ENCODE measurements around the gene CPTP. TPM values are rescaled to one million over a fixed set of nuclear protein-coding genes. Genes with fewer than 3 reads are reported as not detected.

Gene CPTP
- total RNA-seq, 1 experiment from 2014 or later: 14.0 TPM

- H4K5ac ChIP-seq (ENCODE audit: insufficient read length, low read depth, low read length): no peak overlapping the region
- no peaks in the 10 kb centered on the region for H3K27me3 ChIP-seq (ENCODE audit: insufficient read depth, low read length)
- H3K18ac ChIP-seq (ENCODE audit: insufficient read length, low read depth, low read length): no peak overlapping the region
- H3K36me3 Mint-ChIP-seq (ENCODE audit: insufficient read depth in 1 of 3, low read depth in 3 of 3): no peaks in the 10 kb centered on the region
- no peak overlapping the region for H2BK15ac ChIP-seq (ENCODE audit: low read depth, low read length)
- H3T11ph ChIP-seq (ENCODE audit: low read length): no peak overlapping the region
- H3K4me1 Mint-ChIP-seq: peaks cover 0 to 7% of the 10 kb centered on the region in 2 experiments; a peak in 1 of 4 replicates
- no peak overlapping the region for H2BK20ac ChIP-seq (ENCODE audit: low read depth, low read length, poor library complexity, severe bottlenecking)
- H3K4me2 ChIP-seq (ENCODE audit: insufficient read depth, insufficient read length, low read length): no peak overlapping the region
- no peak overlapping the region for H2BK12ac ChIP-seq (ENCODE audit: insufficient read length, low read depth, low read length)
- no peaks in the 10 kb centered on the region for H3K79me2 ChIP-seq (ENCODE audit: insufficient read depth, low read length)
- no peaks in the 10 kb centered on the region for H4K20me1 ChIP-seq (ENCODE audit: control insufficient read depth, insufficient read depth, insufficient read length)
- H3K4ac ChIP-seq (ENCODE audit: low read depth, low read length): no peak overlapping the region
- peak; percentile 33 for DNase-seq
- no peak overlapping the region for H3K27ac ChIP-seq (ENCODE audit: insufficient read length, low read depth, low read length)
- no peaks in the 10 kb centered on the region for H3K4me1 ChIP-seq (ENCODE audit: insufficient read depth, low read length)
- no peak for TF ChIP-seq CTCF (conservative IDR thresholded peaks at IDR 0.05)
- no peak overlapping the region for H3K27ac Mint-ChIP-seq
- no peak overlapping the region for H3K23ac ChIP-seq (ENCODE audit: insufficient read length, low read depth, low read length)
- peaks cover 2 to 10% of the 10 kb centered on the region in 2 experiments; a peak in 3 of 5 replicates for H3K9me3 Mint-ChIP-seq
- H3K4me3 Mint-ChIP-seq: no peak overlapping the region
- no peak overlapping the region for H3K9ac ChIP-seq (ENCODE audit: extremely low read depth, insufficient read length, low read length)
- no peaks in the 10 kb centered on the region for H3K23me2 ChIP-seq (ENCODE audit: insufficient read length, low read depth, low read length, poor library complexity, severe bottlenecking)
- H2AK5ac ChIP-seq (ENCODE audit: insufficient read length, low read length): no peak overlapping the region
- H2BK120ac ChIP-seq (ENCODE audit: low read depth, low read length, poor library complexity, severe bottlenecking): no peak overlapping the region
- H3K27me3 Mint-ChIP-seq (ENCODE audit: low read depth): peaks cover 4% of the 10 kb centered on the region
- H4K91ac ChIP-seq (ENCODE audit: insufficient read length, low read depth, low read length): no peak overlapping the region
- no peak overlapping the region for H3K14ac ChIP-seq (ENCODE audit: insufficient read depth, low read length)
- H3K79me1 ChIP-seq (ENCODE audit: insufficient read depth, low read depth, low read length, poor library complexity, severe bottlenecking): no peaks in the 10 kb centered on the region
- no peak overlapping the region for H2AFZ ChIP-seq (ENCODE audit: low read length)
- no peak overlapping the region for H2BK5ac ChIP-seq (ENCODE audit: insufficient read length, low read length)
- H4K8ac ChIP-seq (replicated peaks; ENCODE audit: insufficient read length, low read depth, low read length): no peak overlapping the region
- no CpG with 5 or more reads among the region's 37 CpGs for WGBS (ENCODE audit: extremely low coverage, insufficient read length, low lambda C conversion rate)
- no peak overlapping the region for H3K56ac ChIP-seq (ENCODE audit: insufficient read length, low read depth, low read length)
- no peaks in the 10 kb centered on the region for H3K9me3 ChIP-seq (ENCODE audit: control insufficient read depth, low read depth, low read length)
Measured at GRCh38 chr1:1285611-1286311, 38.8 kb upstream of the CPTP start.
